Measurements from ENCODE around the gene FRYL.
"Not testable (repeated sequence)": the region's sequence is repeated elsewhere in the genome, so short reads cannot be mapped to it uniquely, and the experiment has no call there.

Gene FRYL

DNA sequence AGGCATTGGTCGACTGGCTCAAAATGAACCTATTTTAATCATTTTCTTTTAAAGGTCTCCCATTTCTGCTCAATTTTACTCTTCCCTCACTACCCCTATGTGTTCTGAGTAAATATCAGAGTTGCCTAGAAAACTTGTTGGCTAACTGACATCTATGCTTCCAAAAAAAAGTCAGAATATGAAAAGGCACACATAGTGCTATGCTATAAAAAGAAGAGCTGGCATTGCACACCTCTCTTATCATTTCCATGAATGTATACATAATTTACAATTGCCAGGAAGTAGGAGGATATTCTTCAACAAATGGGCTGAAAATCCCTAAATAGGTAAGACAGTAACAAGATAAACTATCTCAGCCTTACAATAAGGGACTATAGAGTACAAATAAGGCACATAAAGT lies 70.2 kb downstream of the FRYL start:
- peaks cover 44% of the 10 kb centered on the region for H3K36me3 Mint-ChIP-seq (ENCODE audit: low read depth)
- no peaks in the 10 kb centered on the region for H3K27me3 Mint-ChIP-seq
- DNase-seq, result no peak
- H3K4me1 Mint-ChIP-seq (ENCODE audit: low read depth), result peaks cover 42% of the 10 kb centered on the region
- H3K9me3 Mint-ChIP-seq, result peaks cover 3% of the 10 kb centered on the region
- H3K27ac Mint-ChIP-seq, result no peak overlapping the region
- H3K4me3 Mint-ChIP-seq, result no peak overlapping the region

DNA sequence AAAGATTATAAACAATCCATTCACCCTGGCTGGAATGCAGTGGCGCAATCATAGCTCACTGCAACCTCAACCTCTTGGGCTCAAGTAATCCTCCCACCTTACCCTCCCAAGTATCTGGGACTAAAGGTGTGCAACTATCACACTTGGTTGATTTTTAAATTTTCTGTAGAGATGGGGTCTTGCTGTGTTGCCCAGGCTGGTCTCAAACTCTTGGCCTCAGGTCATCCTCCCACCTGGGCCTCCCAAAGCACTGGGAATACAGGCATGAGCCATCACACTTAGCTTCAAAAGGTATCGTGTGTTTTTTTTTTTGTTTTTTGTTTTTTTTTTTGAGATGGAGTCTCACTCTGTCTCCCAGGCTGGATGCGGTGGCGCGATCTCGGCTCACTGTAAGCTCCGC lies 71.5 kb downstream of the FRYL start:
- no peak for DNase-seq
- Mint-ChIP-seq H3K9me3 (peaks cover 3% of the 10 kb centered on the region), H3K27ac (no peak overlapping the region), H3K4me1 (ENCODE audit: low read depth) (peaks cover 46% of the 10 kb centered on the region), H3K27me3 (no peaks in the 10 kb centered on the region), H3K36me3 (ENCODE audit: low read depth) (peaks cover 44% of the 10 kb centered on the region), H3K4me3 (no peak overlapping the region)

GRCh38 chr4:48706736-48707135 lies 73.3 kb downstream of the FRYL start:
- Mint-ChIP-seq H3K27me3 (no peaks in the 10 kb centered on the region), H3K4me1 (ENCODE audit: low read depth) (peaks cover 44% of the 10 kb centered on the region), H3K4me3 (no peak overlapping the region), H3K36me3 (ENCODE audit: low read depth) (peaks cover 47% of the 10 kb centered on the region), H3K27ac (no peak overlapping the region), H3K9me3 (peaks cover 3% of the 10 kb centered on the region)
- no peak for DNase-seq

- Mint-ChIP-seq H3K27me3 (no peaks in the 10 kb centered on the region), H3K27ac (no peak overlapping the region), H3K4me3 (no peak overlapping the region), H3K36me3 (ENCODE audit: low read depth) (peaks cover 43% of the 10 kb centered on the region), H3K4me1 (ENCODE audit: low read depth) (peaks cover 47% of the 10 kb centered on the region), H3K9me3 (peaks cover under 1% of the 10 kb centered on the region)
- DNase-seq, result no peak
These were observed 74.5 kb downstream of the FRYL start for GRCh38 chr4:48705609-48706008.

DNA sequence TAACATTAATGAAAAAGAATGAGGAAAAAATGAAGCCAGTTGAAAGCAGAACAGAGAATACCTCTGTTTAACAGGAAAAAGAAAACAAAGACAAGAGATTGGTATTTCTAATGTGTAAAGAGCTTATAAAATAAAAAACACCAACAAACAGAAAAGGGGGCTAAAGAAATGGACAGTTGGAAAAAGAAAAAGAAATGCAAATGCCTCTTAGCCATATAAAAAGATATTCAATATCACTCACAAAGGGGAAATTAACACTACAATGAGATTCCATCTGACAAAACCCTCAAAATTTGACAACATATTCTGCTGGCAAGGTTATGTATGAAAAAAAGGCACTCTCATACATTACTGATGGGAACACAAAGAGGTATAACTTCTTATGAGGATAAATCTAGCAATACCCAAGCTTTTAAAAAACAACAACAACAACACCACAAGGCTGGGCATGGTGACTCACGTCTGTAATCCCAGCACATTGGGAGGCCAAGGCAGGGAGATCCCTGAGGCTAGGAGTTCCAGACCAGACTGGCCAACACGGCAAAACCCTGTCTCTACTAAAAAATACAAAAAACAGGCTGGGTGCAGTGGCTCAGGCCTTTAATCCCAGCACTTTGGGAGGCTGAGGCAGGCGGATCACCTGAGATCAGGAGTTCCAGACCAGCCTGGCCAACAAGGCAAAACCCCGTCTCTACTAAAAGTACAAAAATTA lies 75.8 kb downstream of the FRYL start:
- no peaks in the 10 kb centered on the region for H3K27me3 Mint-ChIP-seq
- no peak for DNase-seq
- H3K4me3 Mint-ChIP-seq, result no peak overlapping the region
- peaks cover 29% of the 10 kb centered on the region for H3K36me3 Mint-ChIP-seq (ENCODE audit: low read depth)
- no peaks in the 10 kb centered on the region for H3K9me3 Mint-ChIP-seq
- peaks cover 52% of the 10 kb centered on the region for H3K4me1 Mint-ChIP-seq (ENCODE audit: low read depth)
- H3K27ac Mint-ChIP-seq, result no peak overlapping the region

DNA sequence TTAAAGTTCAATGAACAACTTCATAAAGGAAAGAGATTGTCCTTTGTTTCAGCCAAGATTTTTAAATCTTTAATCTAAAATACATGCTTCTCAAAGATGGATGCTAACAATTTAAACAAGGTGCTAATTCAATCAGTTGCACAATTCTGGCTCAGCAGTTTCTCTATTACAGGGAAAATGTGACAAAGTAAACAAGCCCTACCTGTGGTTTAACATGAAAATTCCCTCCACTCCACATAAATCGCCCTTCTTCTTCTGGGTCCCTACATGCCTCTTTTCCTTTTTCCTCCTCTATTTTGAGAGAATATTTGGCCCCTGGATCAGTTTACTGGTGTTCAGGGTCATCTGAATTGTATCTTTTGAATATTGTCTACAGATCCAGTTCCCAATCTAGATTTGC lies 80.6 kb downstream of the FRYL start:
- Mint-ChIP-seq H3K4me3 (peak overlapping the region; percentile 44), H3K27me3 (no peaks in the 10 kb centered on the region), H3K9me3 (no peaks in the 10 kb centered on the region), H3K27ac (peak overlapping the region; percentile 66), H3K4me1 (ENCODE audit: low read depth) (peaks cover 70% of the 10 kb centered on the region), H3K36me3 (ENCODE audit: low read depth) (peaks cover 14% of the 10 kb centered on the region)
- DNase-seq, result no peak

GRCh38 chr4:48698029-48698971 lies 81.8 kb downstream of the FRYL start:
- no peak overlapping the region for H3K4me3 Mint-ChIP-seq
- H3K4me1 Mint-ChIP-seq (ENCODE audit: low read depth), result peaks cover 66% of the 10 kb centered on the region

DNA sequence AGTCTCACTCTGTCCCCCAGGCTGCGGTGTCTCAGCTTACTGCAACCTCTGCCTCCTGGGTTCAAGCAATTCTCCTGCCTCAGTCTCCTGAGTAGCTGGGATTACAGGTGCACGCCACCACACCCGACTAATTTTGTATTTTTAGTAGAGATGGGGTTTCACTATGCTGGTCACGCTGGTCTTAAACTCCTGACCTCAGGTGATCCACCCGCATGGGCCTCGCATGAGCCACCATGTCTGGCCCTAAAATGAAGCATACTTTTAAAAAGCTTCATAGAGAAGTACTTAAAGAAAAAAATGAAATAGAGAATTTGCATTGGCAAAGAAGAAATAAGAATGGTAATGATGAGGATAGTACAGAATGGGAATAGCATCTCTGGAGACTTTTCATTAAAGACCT lies 82.6 kb downstream of the FRYL start:
- Mint-ChIP-seq H3K36me3 (ENCODE audit: low read depth) (peaks cover 11% of the 10 kb centered on the region), H3K4me1 (ENCODE audit: low read depth) (peaks cover 64% of the 10 kb centered on the region)
- not testable (repeated sequence) for H3K9me3 Mint-ChIP-seq, H3K4me3 Mint-ChIP-seq, DNase-seq, H3K27me3 Mint-ChIP-seq, H3K27ac Mint-ChIP-seq

More at GRCh38 chr4:48698029-48698971, 81.8 kb downstream of the FRYL start:
- DNase-seq, result no peak
- peaks cover 14% of the 10 kb centered on the region for H3K36me3 Mint-ChIP-seq (ENCODE audit: low read depth)
- no peaks in the 10 kb centered on the region for H3K27me3 Mint-ChIP-seq
- H3K27ac Mint-ChIP-seq, result no peak overlapping the region
- H3K9me3 Mint-ChIP-seq, result no peaks in the 10 kb centered on the region

DNA sequence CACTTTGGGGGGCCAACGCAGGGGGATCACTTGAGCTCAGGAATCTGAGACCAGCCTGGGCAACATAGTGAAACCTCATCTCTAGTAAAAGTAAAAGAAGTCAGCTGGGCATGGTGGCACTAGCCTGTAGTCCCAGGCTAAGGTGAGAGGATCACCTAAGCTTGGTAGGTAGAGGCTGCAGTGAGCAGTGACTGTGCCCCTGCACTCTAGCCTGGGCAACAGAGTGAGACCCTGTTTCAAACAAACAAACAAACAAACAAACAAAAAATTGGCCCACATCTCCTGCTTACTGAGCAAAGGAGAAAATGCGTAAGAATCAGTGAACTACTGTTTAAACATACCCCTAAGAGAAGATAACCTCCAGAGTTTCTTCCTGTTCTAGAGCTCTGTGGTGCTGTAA lies 85.3 kb downstream of the FRYL start:
- Mint-ChIP-seq H3K36me3 (ENCODE audit: low read depth) (peaks cover 9% of the 10 kb centered on the region), H3K27me3 (no peaks in the 10 kb centered on the region), H3K4me3 (no peak overlapping the region), H3K4me1 (ENCODE audit: low read depth) (peaks cover 64% of the 10 kb centered on the region), H3K27ac (no peak overlapping the region), H3K9me3 (no peaks in the 10 kb centered on the region)
- no peak for DNase-seq

- Mint-ChIP-seq H3K9me3 (no peaks in the 10 kb centered on the region), H3K36me3 (ENCODE audit: low read depth) (peaks cover 9% of the 10 kb centered on the region), H3K27ac (no peak overlapping the region), H3K4me3 (no peak overlapping the region), H3K4me1 (ENCODE audit: low read depth) (peaks cover 62% of the 10 kb centered on the region), H3K27me3 (no peaks in the 10 kb centered on the region)
- DNase-seq, result no peak
These were observed 86.1 kb downstream of the FRYL start for GRCh38 chr4:48693856-48694574.

- Mint-ChIP-seq H3K36me3 (ENCODE audit: low read depth) (peaks cover 4% of the 10 kb centered on the region), H3K9me3 (no peaks in the 10 kb centered on the region), H3K4me3 (no peak overlapping the region), H3K27ac (no peak overlapping the region), H3K27me3 (no peaks in the 10 kb centered on the region), H3K4me1 (ENCODE audit: low read depth) (peaks cover 59% of the 10 kb centered on the region)
- no peak for DNase-seq
These were observed 87.2 kb downstream of the FRYL start for GRCh38 chr4:48692897-48693296.

GRCh38 chr4:48692044-48692443 lies 88.0 kb downstream of the FRYL start:
- no peak for DNase-seq
- no peaks in the 10 kb centered on the region for H3K27me3 Mint-ChIP-seq
- no peaks in the 10 kb centered on the region for H3K36me3 Mint-ChIP-seq (ENCODE audit: low read depth)
- H3K27ac Mint-ChIP-seq, result no peak overlapping the region
- H3K4me3 Mint-ChIP-seq, result no peak overlapping the region
- peaks cover 57% of the 10 kb centered on the region for H3K4me1 Mint-ChIP-seq (ENCODE audit: low read depth)
- H3K9me3 Mint-ChIP-seq, result no peaks in the 10 kb centered on the region

- Mint-ChIP-seq H3K27ac (no peak overlapping the region), H3K4me3 (no peak overlapping the region), H3K9me3 (no peaks in the 10 kb centered on the region), H3K27me3 (no peaks in the 10 kb centered on the region), H3K4me1 (ENCODE audit: low read depth) (peaks cover 56% of the 10 kb centered on the region), H3K36me3 (ENCODE audit: low read depth) (peaks cover 3% of the 10 kb centered on the region)
- no peak for DNase-seq
These were observed 91.1 kb downstream of the FRYL start for GRCh38 chr4:48688953-48689352.

DNA sequence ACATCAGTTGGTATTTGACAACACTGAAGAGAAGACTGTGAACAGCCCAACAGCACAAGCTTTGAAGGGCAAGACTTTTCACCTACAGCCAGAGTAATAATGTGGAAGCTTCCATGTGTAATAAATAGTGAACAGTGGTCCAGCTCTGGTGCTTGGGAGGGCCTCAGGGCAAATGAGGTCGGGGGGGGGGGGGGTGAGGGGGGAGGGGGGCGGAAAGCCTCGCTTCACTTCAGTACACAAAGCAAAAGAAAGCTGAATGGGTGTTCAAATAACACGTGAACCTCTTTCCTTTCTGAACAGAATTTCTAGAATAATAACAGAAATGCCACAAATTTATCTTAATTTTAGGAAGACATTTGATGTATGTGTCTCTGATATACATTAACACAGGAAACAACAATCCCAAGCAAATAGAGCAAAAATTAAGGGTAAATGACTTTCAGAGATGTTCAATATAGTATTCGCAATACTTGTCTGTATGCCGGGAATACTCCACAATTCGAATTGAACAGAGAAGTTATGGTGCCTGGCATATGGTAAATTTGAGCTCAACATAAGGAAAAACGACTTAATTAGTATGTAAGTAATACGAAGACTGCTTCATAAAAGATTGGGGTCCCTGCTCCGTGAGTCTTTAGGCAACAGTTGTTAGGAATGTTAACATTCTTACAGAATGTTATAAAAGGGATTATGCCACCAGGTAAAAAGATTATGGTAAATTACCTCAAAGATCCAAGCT lies 92.6 kb downstream of the FRYL start:
- H3K4me1 Mint-ChIP-seq (ENCODE audit: low read depth), result peaks cover 56% of the 10 kb centered on the region
- H3K27ac Mint-ChIP-seq, result no peak overlapping the region
- peaks cover 14% of the 10 kb centered on the region for H3K36me3 Mint-ChIP-seq (ENCODE audit: low read depth)
- no peaks in the 10 kb centered on the region for H3K9me3 Mint-ChIP-seq
- no peak overlapping the region for H3K4me3 Mint-ChIP-seq
- DNase-seq, result no peak
- H3K27me3 Mint-ChIP-seq, result no peaks in the 10 kb centered on the region
